ENCODE data around the gene SPATS2L. TPM values are rescaled to one million over a fixed set of nuclear protein-coding genes. Genes with fewer than 3 reads are reported as not detected.

Gene SPATS2L
- total and polyA plus RNA-seq, 2 of the 13 experiments (the other 11 are each of a cell fraction or from before 2014, with no cell fraction given), result 154 to 212 TPM

GRCh38 chr2:200438251-200438650, 131.8 kb downstream of the SPATS2L start:
- H3K27ac ChIP-seq (ENCODE audit: extremely low read length, insufficient read depth, low read length), result no peak overlapping the region
- ATAC-seq, result no peak
- no peak for DNase-seq (ENCODE audit: low spot score)
- 97% methylated on average over 1 of the region's 1 CpG for WGBS (ENCODE audit: low lambda C conversion rate)
- intact Hi-C loops (cut with micrococcal nuclease; ENCODE audit: unreplicated experiment), result no loop called here
- no peaks in the 10 kb centered on the region for H3K9me3 ChIP-seq (ENCODE audit: low read length)
- POLR2A ChIA-PET, result no interaction called here
- no TSS peak for BruUV-seq (replicated peaks)
- H4K20me1 ChIP-seq (ENCODE audit: insufficient read depth, low read length), result no peaks in the 10 kb centered on the region
- TF ChIP-seq KLF6 (CRISPR knock-in tag; IDR thresholded peaks at IDR 0.05) (no peak), HNRNPK (IDR thresholded peaks at IDR 0.05; ENCODE audit: low read depth, low read length, poor library complexity, severe bottlenecking) (no peak), ZMYM3 (CRISPR knock-in tag; IDR thresholded peaks at IDR 0.05) (no peak), SNRNP70 (IDR thresholded peaks at IDR 0.05; ENCODE audit: low read depth, low read length) (no peak), MXD4 (CRISPR knock-in tag; IDR thresholded peaks at IDR 0.05) (no peak), DRAP1 (CRISPR knock-in tag; IDR thresholded peaks at IDR 0.05) (no peak)
- H3K9ac ChIP-seq (ENCODE audit: insufficient read depth, low read depth, low read length), result no peak overlapping the region
- CTCF ChIA-PET (ENCODE audit: low intra/inter-chr PET ratio, low total read pairs), result no interaction called here
- H3K4me2 ChIP-seq (ENCODE audit: low read depth, low read length), result no peak overlapping the region
- no peaks in the 10 kb centered on the region for H3K27me3 ChIP-seq (ENCODE audit: control insufficient read depth in 1 of 2, insufficient read depth in 2 of 2, low read length in 2 of 2)
- no peak overlapping the region for H3K4me3 ChIP-seq (replicated peaks in 1 of 3; ENCODE audit: insufficient read depth in 1 of 3, low read depth in 2 of 3, low read length in 3 of 3)
- FAIRE-seq, result no peak
- H3K36me3 ChIP-seq (replicated peaks in 1 of 2; ENCODE audit: control insufficient read depth in 1 of 2, insufficient read depth in 2 of 2, low read length in 2 of 2), result peaks cover 28 to 88% of the 10 kb centered on the region in 2 experiments
- H3K79me2 ChIP-seq (ENCODE audit: insufficient read depth, low read length), result no peaks in the 10 kb centered on the region
- H2AFZ ChIP-seq (ENCODE audit: low read length), result no peak overlapping the region
- in situ Hi-C loops (cut with HindIII; ENCODE audit: extremely low pct_ligation_motif_present, low pct_unique_long_range_greater_than_20kb), result no loop called here
- no peaks in the 10 kb centered on the region for H3K4me1 ChIP-seq (ENCODE audit: insufficient read depth, low read length)

GRCh38 chr2:200438846-200439245, 132.4 kb downstream of the SPATS2L start:
- no peak for FAIRE-seq
- H3K27ac ChIP-seq (ENCODE audit: extremely low read length, insufficient read depth, low read length), result no peak overlapping the region
- ATAC-seq, result no peak
- H3K79me2 ChIP-seq (ENCODE audit: insufficient read depth, low read length), result no peaks in the 10 kb centered on the region
- no peak overlapping the region for H3K4me2 ChIP-seq (ENCODE audit: low read depth, low read length)
- H3K4me3 ChIP-seq (replicated peaks in 1 of 3; ENCODE audit: insufficient read depth in 1 of 3, low read depth in 2 of 3, low read length in 3 of 3), result no peak overlapping the region
- ChIA-PET CTCF (ENCODE audit: low intra/inter-chr PET ratio, low total read pairs) (no interaction called here), POLR2A (no interaction called here)
- no peak overlapping the region for H2AFZ ChIP-seq (ENCODE audit: low read length)
- 91% methylated on average over 1 of the region's 1 CpG for WGBS (ENCODE audit: low lambda C conversion rate)
- intact Hi-C loops (cut with micrococcal nuclease; ENCODE audit: unreplicated experiment), result no loop called here
- DNase-seq (ENCODE audit: low spot score), result no peak
- H3K9ac ChIP-seq (ENCODE audit: insufficient read depth, low read depth, low read length), result no peak overlapping the region
- H3K4me1 ChIP-seq (ENCODE audit: insufficient read depth, low read length), result no peaks in the 10 kb centered on the region
- H3K27me3 ChIP-seq (ENCODE audit: control insufficient read depth in 1 of 2, insufficient read depth in 2 of 2, low read length in 2 of 2), result no peaks in the 10 kb centered on the region
- H4K20me1 ChIP-seq (ENCODE audit: insufficient read depth, low read length), result no peaks in the 10 kb centered on the region
- no TSS peak for BruUV-seq (replicated peaks)
- peaks cover 33 to 89% of the 10 kb centered on the region in 2 experiments for H3K36me3 ChIP-seq (replicated peaks in 1 of 2; ENCODE audit: control insufficient read depth in 1 of 2, insufficient read depth in 2 of 2, low read length in 2 of 2)
- H3K9me3 ChIP-seq (ENCODE audit: low read length), result no peaks in the 10 kb centered on the region
- in situ Hi-C loops (cut with HindIII; ENCODE audit: extremely low pct_ligation_motif_present, low pct_unique_long_range_greater_than_20kb), result no loop called here
- no peak for TF ChIP-seq GPN1 (CRISPR knock-in tag; IDR thresholded peaks at IDR 0.05; ENCODE audit: borderline replicate concordance)
- TF ChIP-seq GRHL1 (CRISPR knock-in tag; conservative IDR thresholded peaks at IDR 0.05), result no peak
- TF ChIP-seq BORCS8-MEF2B (CRISPR knock-in tag; IDR thresholded peaks at IDR 0.05), result no peak
- no peak for TF ChIP-seq ZBTB8A (CRISPR knock-in tag; IDR thresholded peaks at IDR 0.05; ENCODE audit: borderline replicate concordance, low read depth)
- TF ChIP-seq RBM22 (optimal IDR thresholded peaks at IDR 0.05; ENCODE audit: low read length), result peak; percentile 36
- no peak for TF ChIP-seq TIGD3 (CRISPR knock-in tag; IDR thresholded peaks at IDR 0.05; ENCODE audit: borderline replicate concordance)
- no peak for TF ChIP-seq MAFF (IDR thresholded peaks at IDR 0.05; ENCODE audit: low read depth, low read length)
- no peak for TF ChIP-seq KAT7 (CRISPR knock-in tag; IDR thresholded peaks at IDR 0.05; ENCODE audit: borderline replicate concordance)
- no peak for TF ChIP-seq DPF2 (CRISPR knock-in tag; IDR thresholded peaks at IDR 0.05; ENCODE audit: borderline replicate concordance, low read depth)
- no peak for TF ChIP-seq SKI (IDR thresholded peaks at IDR 0.05; ENCODE audit: partially characterized antibody)
- 0 out of 2 replicates have a peak, but pooled peaks have one; percentile 24 for TF ChIP-seq POLR2G (IDR thresholded peaks at IDR 0.05; ENCODE audit: low read depth, low read length)
